Activated T-cell treated with anti-CD3 and anti-CD28 coated beads for 48 hours (primary cell): ENCODE data around the gene CSNK2B.
"Not testable (repeated sequence)": the region's sequence is repeated elsewhere in the genome, so short reads cannot be mapped to it uniquely, and the experiment has no call there.

Source experiments
- DNase-seq: peaks from one replicate; pipeline ENCODE4 v3.0.0-alpha.2; 2020; ENCODE audit warnings: low read depth

The CSNK2B gene

DNA sequence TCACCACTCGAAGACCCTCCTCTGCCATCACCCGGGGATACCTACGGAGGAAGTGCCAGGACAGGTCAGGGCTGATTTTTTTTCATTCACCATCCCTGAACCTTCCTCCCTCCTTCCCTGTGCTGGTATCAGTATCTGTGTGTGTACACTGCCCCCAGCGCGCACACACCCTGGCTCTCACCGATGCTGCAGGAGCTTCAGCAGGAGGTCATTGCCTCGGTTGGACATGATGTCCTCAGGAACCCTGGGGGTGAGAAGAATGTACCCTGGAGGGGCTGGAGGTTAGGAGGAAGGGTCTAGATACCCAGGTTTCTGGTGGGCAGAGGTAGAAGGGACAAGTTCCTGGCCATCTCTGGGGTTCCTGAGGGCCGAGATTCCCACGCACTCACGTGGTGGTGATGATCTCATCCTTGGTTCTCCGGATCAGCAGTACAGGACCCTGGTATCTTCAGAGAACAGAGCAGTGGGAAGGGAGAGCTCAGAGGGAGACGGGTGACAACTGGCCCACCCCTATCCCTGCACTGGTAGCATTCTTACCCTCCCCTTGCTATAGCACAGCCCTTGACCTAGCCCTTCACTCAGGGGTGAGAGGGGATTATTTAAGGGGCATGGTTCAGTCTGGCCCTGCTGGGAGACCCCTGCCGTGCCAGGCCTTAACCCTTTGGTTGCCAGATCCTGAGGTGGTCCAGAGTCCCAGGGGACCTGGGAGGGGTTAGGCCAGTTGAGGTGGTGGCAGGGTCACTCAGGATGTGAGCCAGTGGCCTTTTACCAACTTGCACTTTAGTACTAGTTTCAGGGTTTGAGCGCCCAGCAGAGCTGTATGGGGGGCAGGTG is 22.2 kb downstream of the CSNK2B start:
- no peak for DNase-seq

DNA sequence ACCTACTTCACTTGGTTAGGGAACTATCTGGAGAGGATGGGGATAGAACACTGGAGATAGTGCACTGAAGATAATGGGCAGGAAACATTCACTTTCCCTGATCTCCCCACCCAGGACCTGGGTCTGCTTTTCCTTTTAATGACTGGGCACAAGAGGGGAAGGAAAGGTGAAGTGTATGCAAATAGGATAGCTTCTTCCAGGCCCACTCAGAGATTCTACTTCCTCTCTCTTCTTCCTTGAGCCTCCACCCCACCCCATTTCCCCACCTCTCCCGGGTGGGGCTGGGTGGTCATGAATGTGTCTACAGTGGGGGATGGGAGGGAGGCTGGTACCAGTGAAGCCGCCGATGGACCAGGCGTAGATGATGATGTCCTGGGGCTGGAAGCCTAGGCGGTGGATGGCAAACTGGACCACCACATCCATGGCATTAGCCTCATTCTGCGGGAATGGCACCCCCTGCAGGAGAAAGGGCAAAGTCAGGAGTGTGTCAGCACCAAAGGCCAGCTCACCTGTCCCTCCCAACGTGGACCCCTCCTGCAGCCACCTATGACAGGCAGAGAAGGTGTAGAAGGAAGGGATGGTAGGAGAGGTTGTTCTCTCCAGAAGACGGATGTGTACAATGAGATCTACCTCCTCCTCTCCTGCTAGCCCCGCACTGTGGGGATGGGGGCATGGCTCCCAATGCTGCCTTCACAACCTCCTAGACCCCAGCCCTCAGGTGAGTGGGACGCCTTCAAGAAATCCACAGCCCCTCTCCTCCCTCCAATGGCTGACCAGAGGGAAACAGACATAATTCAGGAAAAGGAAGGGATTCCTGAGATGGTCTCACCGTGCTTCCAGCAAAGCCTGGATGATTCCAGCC is 23.6 kb downstream of the CSNK2B start:
- no peak for DNase-seq

DNA sequence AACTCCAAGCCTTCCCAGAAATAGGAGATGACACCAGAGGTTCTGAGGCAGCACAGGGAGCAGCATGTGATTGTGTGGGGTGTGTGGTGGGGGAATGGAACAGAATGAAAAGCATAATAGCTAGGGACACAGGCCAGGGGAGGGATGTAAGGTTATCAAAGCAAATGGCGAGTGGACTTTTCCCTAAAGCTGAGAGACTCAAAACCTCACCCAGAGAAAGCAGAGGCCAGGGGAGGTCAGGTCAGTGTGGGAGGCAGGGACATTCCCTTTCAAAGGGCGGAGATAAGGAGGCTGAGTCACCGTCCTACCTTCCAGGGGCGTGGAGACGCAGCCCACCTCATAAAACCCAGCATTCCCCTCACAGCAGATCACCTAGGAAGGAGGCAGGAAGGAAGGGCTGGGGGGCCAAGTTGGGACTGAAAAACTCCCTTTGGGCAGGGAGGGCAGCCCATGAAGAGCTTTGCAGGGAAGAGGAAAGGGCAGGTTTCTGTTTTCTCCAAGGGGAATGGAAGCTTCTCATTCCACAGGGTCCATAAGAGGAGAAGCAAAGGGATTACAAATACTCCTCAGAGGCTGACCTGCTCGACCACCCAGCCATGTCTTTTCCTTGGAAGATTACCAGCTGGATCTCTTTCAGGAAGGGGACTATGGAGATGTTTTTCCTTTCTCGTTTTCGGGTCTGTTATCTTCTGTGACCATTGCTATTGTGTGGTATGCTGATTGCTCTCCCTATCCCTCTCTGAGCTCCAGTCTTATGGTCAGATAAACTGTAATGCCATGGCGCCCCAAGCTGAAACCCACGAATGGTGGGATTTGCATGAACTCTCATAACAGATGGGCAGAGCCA is 24.6 kb downstream of the CSNK2B start:
- no peak for DNase-seq

DNA sequence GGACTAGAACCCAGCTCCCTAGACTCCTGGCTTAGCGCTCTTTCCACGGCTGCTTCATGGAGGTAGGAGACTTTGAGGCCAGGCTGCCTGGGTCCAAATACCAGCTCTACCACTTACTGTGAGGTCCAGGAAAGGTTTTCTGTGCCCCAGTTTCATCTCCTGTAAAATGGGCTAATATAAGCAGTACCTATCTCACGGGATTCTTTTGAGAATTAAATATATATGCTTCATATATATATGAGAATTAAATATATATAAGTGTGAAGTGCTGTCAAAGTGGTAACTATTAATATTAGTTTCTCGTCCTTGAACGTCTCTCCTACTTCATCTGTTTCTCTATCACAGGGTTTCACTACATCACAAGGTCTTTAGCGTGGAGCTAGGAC is 25.2 kb downstream of the CSNK2B start:
- DNase-seq: no peak

DNA sequence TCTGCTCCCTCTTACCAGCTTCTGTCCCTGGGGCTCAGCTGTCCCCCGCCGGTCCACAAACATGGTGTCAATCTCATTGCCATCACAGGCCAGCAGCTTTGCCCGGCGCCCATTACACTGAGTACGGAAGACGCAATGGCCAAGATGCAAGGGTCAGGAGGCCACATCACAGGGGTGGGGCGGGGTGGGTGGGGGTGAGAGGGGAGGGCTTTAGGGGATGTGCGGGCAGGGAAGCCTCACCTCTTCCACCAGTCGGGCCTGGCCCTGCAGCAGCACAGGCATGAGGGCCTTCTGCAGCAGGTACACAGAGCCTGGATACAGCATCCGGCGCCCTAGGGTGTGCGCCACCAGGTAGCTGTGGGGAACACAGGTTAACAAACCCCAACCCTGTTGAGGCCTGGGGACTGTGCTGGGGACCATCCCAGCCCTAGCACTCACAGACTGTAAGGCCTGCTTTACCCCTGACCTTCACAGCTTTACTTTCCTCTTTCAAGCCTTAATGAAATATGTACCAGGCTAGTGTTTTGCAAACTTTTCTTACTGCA is 25.8 kb downstream of the CSNK2B start:
- no peak for DNase-seq

DNA sequence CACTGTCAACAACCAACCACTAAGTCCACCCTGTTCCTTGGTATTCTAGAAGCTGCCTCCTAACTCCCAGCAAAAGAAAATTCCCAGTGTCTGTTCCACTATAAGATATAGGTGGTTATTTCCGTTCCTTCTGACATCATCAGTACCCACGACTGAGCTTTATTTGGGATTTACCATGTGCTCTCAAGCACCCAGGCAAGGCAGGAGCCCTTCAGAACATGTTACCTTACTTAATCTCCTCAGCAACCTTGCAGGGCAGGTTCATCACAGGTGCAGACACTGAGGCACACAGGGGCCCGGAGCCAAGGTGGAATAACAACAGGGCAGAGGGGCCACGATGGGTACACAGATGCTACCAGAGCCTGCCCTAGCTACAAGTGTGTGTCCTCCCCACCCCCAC is 26.5 kb downstream of the CSNK2B start:
- no peak for DNase-seq

DNA sequence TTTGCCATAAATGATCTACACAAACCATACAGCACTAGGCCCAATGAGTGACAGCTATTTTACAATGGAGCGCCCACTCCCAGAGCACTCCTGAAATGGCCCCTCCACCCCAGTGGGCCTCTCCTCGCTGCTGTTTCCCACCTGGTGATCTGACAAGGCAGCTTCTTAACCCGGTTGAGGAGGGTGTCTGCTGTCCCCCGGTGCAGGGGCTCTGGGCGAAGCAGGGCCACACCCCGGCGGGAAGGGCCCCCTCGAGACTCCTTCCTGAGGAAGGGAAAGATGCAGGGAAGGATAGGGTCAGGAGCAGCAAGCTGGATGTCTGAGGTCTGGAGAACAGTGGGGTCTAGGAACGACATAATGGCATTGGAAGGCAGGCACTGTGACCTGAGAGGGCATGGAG is 27.0 kb downstream of the CSNK2B start:
- DNase-seq: no peak

DNA sequence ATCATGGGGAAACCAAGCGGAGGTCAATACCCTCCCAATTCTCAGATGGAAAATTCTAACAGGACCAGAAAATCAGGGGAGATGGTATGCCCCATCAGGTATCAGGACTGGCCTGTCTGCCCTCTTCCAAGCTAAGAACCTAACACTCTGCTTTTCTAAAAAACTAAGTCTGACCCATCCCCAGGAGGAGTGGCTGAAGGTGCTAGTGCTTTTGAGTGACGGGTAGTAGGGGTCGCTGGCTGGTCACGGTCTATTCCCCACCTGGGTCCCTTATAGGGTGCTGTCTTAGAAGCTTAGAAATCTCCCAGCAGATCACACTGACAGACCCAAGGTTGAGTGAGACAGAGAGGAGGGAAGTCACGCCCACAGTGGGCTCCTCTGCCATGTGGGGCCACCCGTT is 27.7 kb downstream of the CSNK2B start:
- no peak for DNase-seq

DNA sequence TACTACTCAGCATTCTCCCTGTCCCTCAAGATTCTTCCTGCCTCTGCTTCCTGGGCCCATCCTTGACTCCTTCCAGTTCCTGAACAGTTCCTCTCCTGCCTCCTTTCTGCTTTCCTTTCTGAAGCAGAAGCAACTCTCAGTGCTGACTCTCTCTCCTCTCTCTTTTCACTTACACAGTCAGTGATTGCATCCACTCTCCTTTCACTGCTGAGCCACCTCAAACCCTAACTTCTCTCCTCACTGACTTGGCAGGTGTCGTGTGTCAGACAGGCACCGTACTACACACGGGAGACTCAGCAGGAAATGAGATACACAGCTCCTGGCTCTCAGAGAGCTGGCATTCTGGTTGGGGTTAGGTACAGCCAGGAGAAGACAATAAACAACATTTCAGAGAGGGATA is 31.7 kb downstream of the CSNK2B start:
- no peak for DNase-seq

DNA sequence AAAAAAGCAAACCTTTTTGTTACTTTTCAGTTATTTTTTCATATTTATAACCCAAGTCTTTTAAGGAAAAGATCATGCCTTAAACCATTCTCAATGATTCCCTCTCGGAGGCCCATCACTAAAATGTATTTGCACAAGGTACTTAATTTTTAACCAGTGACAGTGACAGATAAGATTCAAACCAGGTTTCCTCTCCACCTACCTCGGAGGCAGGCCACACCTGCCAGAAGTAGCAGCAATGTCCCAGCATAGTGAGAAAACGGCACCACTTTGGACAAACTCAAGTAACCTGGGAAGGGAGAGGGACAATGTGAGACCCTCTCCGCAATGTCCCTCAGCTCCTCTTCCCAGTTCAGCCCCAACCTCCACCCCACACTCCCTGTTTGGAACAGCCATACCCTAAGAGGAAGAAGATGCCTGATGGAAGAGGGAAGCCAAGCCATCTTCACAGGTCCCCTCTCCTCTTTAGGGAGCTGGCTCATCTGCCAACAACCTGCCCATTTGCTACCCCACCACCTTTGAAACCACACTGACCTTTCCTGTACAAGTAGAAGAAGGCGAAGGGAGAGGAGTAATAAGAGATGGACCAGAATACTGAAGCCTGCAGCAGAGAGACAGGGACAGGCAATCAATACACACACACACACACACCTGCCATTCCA is 35.0 kb downstream of the CSNK2B start:
- no peak for DNase-seq

DNA sequence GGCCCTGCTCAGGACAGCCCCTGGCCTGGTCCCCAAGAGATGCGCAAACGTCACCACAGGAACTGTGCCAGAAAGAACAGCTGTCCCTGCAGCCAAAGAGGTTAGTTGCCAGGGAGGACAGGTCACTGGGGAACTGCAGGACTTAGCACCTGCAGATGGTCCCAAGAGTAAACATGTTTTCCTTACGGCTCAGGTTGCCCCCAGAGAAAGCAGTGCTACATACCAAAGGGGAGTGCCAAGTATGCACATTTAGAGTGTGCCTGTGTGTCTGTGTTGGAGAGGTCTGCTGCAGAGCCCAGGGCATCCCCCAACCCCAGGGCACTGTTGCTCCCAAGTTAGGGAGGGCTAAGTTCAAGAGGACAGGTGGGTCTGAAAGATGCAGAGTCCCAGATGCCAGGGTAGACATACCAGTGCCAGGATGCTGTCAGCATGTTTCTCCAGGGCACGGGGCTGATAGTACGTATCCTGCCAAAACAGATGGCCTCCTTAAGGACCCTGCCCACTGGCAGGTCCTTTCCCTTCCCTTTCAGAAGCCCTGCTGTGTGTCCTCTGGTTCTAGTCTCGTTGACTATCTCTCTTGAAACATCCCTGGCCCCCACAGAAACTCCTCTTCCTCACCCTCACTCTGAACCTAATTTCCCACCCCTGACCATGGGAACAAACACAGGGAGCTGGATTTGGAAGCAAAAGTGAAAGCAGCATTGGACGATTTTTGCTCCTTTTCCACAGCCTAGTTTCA is 36.0 kb downstream of the CSNK2B start:
- no peak for DNase-seq

DNA sequence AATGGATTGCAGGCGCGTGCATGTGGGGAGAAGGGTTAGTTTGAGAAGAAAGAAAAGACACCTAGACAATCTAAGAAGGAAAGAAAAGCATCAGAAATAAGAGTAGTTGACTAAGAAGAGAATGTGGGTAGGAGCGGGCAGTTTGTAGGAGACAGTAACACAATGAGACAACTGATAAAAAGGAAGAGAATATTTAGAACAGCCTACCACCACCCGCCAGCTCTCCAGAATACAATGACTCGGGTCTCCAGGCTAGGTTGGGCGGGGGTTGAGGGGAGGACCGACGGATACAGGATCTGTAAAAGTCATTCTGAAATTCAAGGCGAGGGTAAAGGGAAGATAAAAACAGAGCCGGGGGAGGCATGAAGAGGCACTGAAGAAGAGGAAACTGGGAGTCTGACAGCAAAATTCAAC is 36.5 kb downstream of the CSNK2B start:
- peak; percentile 31 for DNase-seq

DNA sequence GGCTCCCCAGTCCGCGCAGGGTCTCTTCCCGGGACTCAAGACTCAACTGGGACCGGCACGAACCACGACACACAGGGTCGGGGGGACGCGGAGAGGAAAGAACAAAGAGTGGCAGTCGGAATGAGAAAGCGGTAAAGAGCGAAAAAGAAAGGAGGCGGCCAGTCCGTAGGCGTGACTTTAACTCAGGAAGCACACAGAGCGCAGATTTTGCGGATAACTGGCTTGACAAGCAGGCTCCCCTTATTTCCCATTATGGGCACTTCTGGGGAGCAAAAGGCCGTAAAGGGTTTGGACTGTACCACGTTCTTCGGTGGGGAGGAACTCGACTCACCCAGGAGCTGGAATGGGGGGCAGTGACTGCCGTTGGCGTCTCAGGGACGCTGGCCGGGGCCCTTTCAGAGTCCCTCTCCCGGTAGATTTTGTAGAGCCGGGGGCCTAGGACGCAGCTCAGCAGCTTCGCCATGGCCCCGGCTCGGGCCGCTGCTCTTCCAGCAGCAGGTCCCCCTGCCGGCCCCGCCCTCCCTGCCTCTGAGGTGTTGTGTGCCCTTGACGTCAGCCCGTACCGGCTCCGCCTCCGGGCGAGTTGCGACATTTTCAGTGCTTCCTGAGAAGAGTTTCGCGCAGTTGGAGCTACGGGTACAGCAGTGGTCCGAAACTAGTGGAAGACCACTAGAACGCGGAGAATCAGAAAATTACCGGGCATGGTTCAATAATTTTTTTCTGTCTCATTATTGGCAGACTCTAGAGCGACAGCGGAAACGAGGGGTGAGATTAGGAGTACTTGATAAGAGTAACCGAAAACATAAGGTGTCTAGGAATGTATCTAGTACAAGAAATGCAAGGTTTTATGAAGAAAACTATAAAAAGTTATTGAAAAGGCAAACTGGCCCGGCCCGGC is 37.2 kb downstream of the CSNK2B start, which contains the start of gene ABHD16A:
Gene ABHD16A, minus strand, starts transcription at position 506 of the 898 bp plus-strand sequence. Its CDS starts 43 bp downstream, at position 463.
- peak; percentile 98 for DNase-seq

DNA sequence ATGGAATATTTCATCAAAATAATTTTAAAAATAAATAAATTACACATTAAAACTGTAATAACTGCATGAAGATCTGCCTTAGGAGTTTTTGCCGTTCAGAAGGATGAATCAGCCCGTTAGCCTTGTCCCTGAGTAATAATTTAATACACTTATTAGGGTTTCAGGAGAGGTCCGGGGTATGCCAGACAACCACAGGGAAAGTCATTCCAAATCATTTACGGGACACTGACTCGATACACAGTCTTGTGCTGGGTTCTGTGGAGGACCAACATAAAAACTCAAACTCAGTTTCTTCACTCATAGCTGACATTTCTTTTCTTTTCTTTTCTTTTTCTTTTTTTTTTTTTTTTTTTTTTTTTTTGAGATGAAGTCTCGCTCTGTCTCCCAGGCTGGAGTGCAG is 40.1 kb downstream of the CSNK2B start:
- DNase-seq: no peak

DNA sequence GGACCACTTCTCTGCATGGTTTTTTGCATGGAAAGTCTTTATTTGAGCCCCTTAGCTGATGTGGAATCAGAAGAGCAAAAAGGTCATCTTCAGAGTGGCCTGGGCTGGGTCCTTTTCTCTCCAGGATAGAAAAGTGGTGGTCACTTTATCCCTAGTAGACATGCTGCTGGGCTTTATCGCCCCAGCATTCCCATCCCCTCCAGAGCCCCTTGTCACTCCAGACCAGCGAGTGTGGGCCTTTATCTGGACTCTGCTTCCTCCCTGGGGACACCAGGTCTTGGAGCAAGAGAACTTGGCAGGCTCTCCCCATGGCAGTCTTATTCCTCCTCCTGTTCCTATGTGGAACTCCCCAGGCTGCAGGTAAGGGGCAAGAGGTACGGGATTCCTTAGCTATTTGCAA is 40.7 kb downstream of the CSNK2B start, which contains the start of gene LY6G6F:
Gene LY6G6F, plus strand, starts transcription at position 268 of the 400 bp plus-strand sequence. Its CDS starts 41 bp downstream, at position 309.
- no peak for DNase-seq

DNA sequence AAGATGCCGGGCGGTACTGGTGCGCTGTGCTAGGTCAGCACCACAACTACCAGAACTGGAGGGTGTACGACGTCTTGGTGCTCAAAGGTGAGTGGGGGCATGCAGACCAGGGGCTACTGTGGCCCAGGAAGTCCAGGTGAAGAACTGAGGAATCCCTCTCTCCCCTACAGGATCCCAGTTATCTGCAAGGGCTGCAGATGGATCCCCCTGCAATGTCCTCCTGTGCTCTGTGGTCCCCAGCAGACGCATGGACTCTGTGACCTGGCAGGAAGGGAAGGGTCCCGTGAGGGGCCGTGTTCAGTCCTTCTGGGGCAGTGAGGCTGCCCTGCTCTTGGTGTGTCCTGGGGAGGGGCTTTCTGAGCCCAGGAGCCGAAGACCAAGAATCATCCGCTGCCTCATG is 41.8 kb downstream of the CSNK2B start:
- DNase-seq: no peak

DNA sequence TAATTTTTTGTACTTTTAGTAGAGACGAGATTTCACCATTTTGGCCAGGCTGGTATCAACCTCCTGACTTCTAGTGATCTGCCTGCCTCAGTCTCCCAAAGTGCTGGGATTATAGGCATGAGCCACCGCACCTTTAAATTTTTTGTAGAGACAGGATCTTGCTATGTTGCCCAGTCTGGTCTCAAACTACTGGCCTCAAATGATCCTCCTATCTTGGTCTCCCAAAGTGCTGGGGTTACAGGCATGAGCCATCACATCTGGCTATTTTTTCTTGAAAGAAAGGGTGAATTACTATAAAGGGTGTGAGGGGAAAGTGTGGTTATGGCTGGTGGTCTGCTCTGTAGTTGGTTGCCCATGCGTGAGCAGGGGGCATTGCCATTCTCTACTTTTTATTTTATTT is 42.3 kb downstream of the CSNK2B start:
- no peak for DNase-seq

DNA sequence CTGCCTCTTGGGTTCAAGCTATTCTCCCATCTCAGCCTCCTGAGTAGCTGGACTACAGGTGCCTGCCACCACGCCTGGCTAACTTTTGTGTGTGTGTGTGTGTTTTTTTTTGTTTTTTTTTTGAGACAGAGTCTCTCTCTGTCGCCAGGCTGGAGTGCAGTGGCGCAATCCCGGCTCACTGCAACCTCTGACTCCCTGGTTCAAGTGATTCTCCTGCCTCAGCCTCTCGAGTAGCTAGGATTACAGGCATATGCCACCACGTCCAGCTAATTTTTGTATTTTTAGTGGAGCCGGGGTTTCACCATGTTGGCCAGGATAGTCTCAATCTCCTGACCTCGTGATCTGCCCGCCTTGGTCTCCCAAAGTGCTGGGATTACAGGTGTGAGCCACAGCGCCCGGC is 43.3 kb downstream of the CSNK2B start:
- not testable (repeated sequence) for DNase-seq

DNA sequence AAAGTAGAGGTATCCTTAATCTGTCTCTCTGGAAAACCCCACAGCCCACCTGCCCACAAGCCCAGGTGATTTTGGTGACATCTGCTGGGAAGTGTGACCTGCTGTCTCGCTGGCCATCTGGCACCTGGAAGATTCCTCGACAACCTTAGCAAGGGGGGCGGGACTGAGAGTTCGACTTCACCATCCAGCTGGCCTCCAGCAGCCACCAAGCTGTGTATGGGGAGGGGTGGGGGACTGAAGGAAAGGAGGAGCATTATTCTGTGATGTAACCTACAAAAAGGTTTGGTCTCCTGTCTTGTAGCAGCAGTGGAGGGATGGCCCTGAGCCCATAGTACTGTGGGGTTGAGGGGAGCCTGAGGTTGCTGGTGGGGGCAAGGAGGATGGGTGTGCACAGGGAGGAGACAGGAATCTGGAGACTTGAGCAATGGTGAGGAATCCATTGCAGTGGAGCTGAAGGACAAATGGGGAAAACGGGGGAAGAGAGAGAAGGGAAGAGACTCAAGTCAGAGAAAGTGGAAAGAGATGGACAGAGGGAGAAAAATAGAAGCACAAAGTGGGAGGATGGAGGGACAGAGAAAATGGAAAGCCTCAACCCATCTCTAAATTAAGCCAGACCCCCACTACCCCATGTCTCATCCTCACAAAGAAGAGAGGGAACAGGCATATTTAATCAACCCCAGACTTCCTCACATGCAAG is 44.8 kb downstream of the CSNK2B start:
- no peak for DNase-seq
